Hepatocyte (in vitro differentiated cells): ENCODE results near the gene TP53RK. TPM values are rescaled to one million over a fixed set of nuclear protein-coding genes. Genes with fewer than 3 reads are reported as not detected.

ENCODE experiments used
- DNase-seq: peaks from one replicate; pipeline ENCODE4 v3.0.0-alpha.2; 2016; ENCODE audit warnings: low spot score
- H2AFZ ChIP-seq: fragments of 200-600 bp; sonication (generic); 2 replicates; pipeline ENCODE4 v1.6.0; 2016; ENCODE audit warnings: antibody characterized with exemption, mild to moderate bottlenecking
- H3K27ac ChIP-seq: fragments of 200-600 bp; sonication (generic); 2 replicates; pipeline ENCODE4 v1.5.1; 2016; ENCODE audit warnings: mild to moderate bottlenecking
- H3K27me3 ChIP-seq: fragments of 200-600 bp; sonication (generic); 2 replicates; pipeline ENCODE4 v1.6.1; 2016
- H3K36me3 ChIP-seq: fragments of 200-600 bp; sonication (generic); replicated peaks from 2 replicates; pipeline ENCODE4 v1.5.1; 2016; ENCODE audit warnings: low read depth; ENCODE audit not compliant: insufficient read depth
- H3K4me1 ChIP-seq: fragments of 200-600 bp; sonication (generic); 2 replicates; pipeline ENCODE4 v1.5.1; 2016; ENCODE audit warnings: mild to moderate bottlenecking, moderate library complexity; ENCODE audit not compliant: insufficient read depth
- H3K4me2 ChIP-seq: fragments of 200-600 bp; sonication (generic); 2 replicates; pipeline ENCODE4 v1.6.0; 2016
- H3K4me3 ChIP-seq: fragments of 200-600 bp; sonication (generic); 2 replicates; pipeline ENCODE4 v1.5.1; 2016; ENCODE audit warnings: mild to moderate bottlenecking
- H3K79me2 ChIP-seq: fragments of 200-600 bp; sonication (generic); 2 replicates; pipeline ENCODE4 v1.6.0; 2017; ENCODE audit warnings: mild to moderate bottlenecking
- H3K9me2 ChIP-seq: fragments of 200-600 bp; sonication (generic); replicated peaks from 2 replicates; pipeline ENCODE4 v1.6.0; 2017; ENCODE audit warnings: mild to moderate bottlenecking; ENCODE audit not compliant: insufficient read depth
- H3K9me3 ChIP-seq: fragments of 200-600 bp; sonication (generic); 2 replicates; pipeline ENCODE4 v1.5.1; 2016; ENCODE audit warnings: low read depth, mild to moderate bottlenecking
- H4K20me1 ChIP-seq: fragments of 200-600 bp; sonication (generic); 2 replicates; pipeline ENCODE4 v1.6.0; 2016; ENCODE audit warnings: mild to moderate bottlenecking; ENCODE audit not compliant: insufficient read depth, poor library complexity, severe bottlenecking
- EZH2 ChIP-seq: fragments of 200-600 bp; sonication (generic); IDR thresholded peaks from 2 replicates; pipeline ENCODE4 v1.6.1; 2016; ENCODE audit warnings: antibody characterized with exemption, mild to moderate bottlenecking, borderline replicate concordance
- EZH2phosphoT487 ChIP-seq: fragments of 200-600 bp; sonication (generic); IDR thresholded peaks from one replicate; pipeline ENCODE4 v1.6.1; 2018; ENCODE audit warnings: antibody characterized with exemption, mild to moderate bottlenecking, low read depth, moderate library complexity; ENCODE audit not compliant: unreplicated experiment, severe bottlenecking
- WGBS: methylation state at CpG from one replicate; pipeline ENCODE4 v1.1.6; 2016; ENCODE audit warnings: low lambda C conversion rate; ENCODE audit errors: missing lambda C conversion rate; 5-methylcytosine and 5-hydroxymethylcytosine counted together
- polyA plus RNA-seq: library from polyadenylated mRNA; unstranded; fragments of >200 nt; fragmentation: Nextera tagmentation; extraction: Ambion mirVana; gene quantifications from 2 replicates; pipeline ENCODE4 v1.2.1, GENCODE V29; 2016
- total RNA-seq: library from RNA; depleted of rRNA; stranded (reverse); fragments of >200 nt; gene quantifications from 2 replicates; pipeline ENCODE4 v1.2.3, GENCODE V29; 2014
- TF ChIP-seq, protein P1 (sequence below): fragments of 200-600 bp; sonication (generic); IDR thresholded peaks from 2 replicates; pipeline ENCODE4 v1.5.1; 2016; ENCODE audit warnings: antibody characterized with exemption, mild to moderate bottlenecking; ENCODE audit not compliant: poor library complexity

Gene TP53RK
- total and polyA plus RNA-seq, 2 experiments from 2014 or later, result 19.6 to 19.8 TPM

GRCh38 chr20:46640536-46641311, 48.5 kb downstream of the TP53RK start:
- H3K27me3 ChIP-seq, result no peaks in the 10 kb centered on the region
- no peaks in the 10 kb centered on the region for H3K9me2 ChIP-seq
- 81% methylated on average over 14 of the region's 14 CpGs for WGBS
- no peaks in the 10 kb centered on the region for H4K20me1 ChIP-seq
- no peak overlapping the region for H3K4me3 ChIP-seq
- H3K36me3 ChIP-seq, result no peaks in the 10 kb centered on the region
- no peak for TF ChIP-seq EZH2
- TF ChIP-seq, protein P1, sequence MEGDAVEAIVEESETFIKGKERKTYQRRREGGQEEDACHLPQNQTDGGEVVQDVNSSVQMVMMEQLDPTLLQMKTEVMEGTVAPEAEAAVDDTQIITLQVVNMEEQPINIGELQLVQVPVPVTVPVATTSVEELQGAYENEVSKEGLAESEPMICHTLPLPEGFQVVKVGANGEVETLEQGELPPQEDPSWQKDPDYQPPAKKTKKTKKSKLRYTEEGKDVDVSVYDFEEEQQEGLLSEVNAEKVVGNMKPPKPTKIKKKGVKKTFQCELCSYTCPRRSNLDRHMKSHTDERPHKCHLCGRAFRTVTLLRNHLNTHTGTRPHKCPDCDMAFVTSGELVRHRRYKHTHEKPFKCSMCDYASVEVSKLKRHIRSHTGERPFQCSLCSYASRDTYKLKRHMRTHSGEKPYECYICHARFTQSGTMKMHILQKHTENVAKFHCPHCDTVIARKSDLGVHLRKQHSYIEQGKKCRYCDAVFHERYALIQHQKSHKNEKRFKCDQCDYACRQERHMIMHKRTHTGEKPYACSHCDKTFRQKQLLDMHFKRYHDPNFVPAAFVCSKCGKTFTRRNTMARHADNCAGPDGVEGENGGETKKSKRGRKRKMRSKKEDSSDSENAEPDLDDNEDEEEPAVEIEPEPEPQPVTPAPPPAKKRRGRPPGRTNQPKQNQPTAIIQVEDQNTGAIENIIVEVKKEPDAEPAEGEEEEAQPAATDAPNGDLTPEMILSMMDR, result no peak
- H3K4me2 ChIP-seq, result no peak overlapping the region
- H3K9me3 ChIP-seq, result no peaks in the 10 kb centered on the region
- no peak overlapping the region for H2AFZ ChIP-seq
- no peaks in the 10 kb centered on the region for H3K79me2 ChIP-seq
- DNase-seq, result no peak
- no peak overlapping the region for H3K27ac ChIP-seq
- no peaks in the 10 kb centered on the region for H3K4me1 ChIP-seq

DNA sequence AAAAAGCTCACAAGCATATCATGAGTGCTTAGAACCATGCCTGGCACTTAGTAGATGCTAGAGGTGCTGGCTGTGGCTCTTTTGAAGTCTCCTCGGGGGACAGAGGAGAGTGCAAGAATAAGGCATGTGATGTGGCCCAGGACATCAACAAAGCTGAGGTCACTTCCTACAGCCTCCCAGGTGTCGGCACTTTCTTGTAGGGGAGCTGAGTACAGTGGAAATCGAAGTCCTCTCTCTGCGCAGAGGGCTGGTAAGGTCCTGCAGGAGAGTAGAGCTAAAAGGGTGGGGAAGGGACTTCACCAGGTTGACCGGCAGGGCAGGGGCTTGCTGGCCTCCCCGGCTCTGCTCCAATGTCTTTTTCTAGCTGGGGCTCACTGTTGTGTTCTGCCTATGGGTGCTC, 49.2 kb downstream of the TP53RK start:
- Histone ChIP-seq H3K4me3 (no peak overlapping the region), H4K20me1 (no peaks in the 10 kb centered on the region), H3K4me1 (no peaks in the 10 kb centered on the region), H2AFZ (no peak overlapping the region), H3K4me2 (no peak overlapping the region), H3K36me3 (no peaks in the 10 kb centered on the region), H3K9me2 (no peaks in the 10 kb centered on the region), H3K27me3 (no peaks in the 10 kb centered on the region), H3K79me2 (no peaks in the 10 kb centered on the region), H3K9me3 (no peaks in the 10 kb centered on the region), H3K27ac (no peak overlapping the region)
- TF ChIP-seq, protein P1, result no peak
- TF ChIP-seq EZH2phosphoT487 (no peak), EZH2 (no peak)
- no peak for DNase-seq
- 81% methylated on average over 6 of the region's 6 CpGs for WGBS

- Histone ChIP-seq H3K27me3 (no peaks in the 10 kb centered on the region), H3K4me2 (no peak overlapping the region), H4K20me1 (no peaks in the 10 kb centered on the region), H3K9me3 (no peaks in the 10 kb centered on the region), H3K27ac (no peak overlapping the region), H3K4me1 (no peaks in the 10 kb centered on the region), H3K79me2 (no peaks in the 10 kb centered on the region), H3K9me2 (no peaks in the 10 kb centered on the region), H3K4me3 (no peak overlapping the region), H3K36me3 (no peaks in the 10 kb centered on the region), H2AFZ (no peak overlapping the region)
- 96% methylated on average over 3 of the region's 3 CpGs for WGBS
- TF ChIP-seq, protein P1, result no peak
- TF ChIP-seq EZH2 (no peak), EZH2phosphoT487 (no peak)
- no peak for DNase-seq
These were observed 49.7 kb downstream of the TP53RK start for GRCh38 chr20:46639587-46639986.

DNA sequence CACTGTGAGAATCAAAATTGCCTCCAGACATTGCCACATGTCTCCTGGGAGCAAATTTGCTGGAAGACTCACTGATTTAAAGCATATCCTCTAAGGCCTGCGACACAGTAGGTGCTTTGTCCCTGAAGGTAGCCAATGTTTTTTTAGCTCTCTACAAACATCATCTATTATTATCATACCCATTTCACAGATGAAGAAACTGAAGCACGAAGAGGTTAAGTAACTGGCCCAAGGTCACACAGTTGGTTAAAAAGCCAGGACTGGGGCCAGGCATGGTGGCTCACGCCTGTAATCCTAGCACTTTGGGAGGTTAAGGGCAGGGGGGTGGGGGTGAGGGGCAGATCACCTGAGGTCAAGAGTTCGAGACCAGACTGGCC, 50.4 kb downstream of the TP53RK start:
- TF ChIP-seq EZH2, result no peak
- TF ChIP-seq EZH2phosphoT487, result no peak
- TF ChIP-seq, protein P1, result no peak
- H3K9me3 ChIP-seq, result no peaks in the 10 kb centered on the region
- no peak overlapping the region for H3K27ac ChIP-seq
- no peaks in the 10 kb centered on the region for H3K9me2 ChIP-seq
- no peaks in the 10 kb centered on the region for H3K27me3 ChIP-seq
- no peak for DNase-seq
- H3K4me1 ChIP-seq, result no peaks in the 10 kb centered on the region
- H3K4me2 ChIP-seq, result no peak overlapping the region
- no peak overlapping the region for H2AFZ ChIP-seq
- no peaks in the 10 kb centered on the region for H3K79me2 ChIP-seq
- no peak overlapping the region for H3K4me3 ChIP-seq
- WGBS, result 94% methylated on average over 4 of the region's 4 CpGs
- H4K20me1 ChIP-seq, result no peaks in the 10 kb centered on the region
- H3K36me3 ChIP-seq, result no peaks in the 10 kb centered on the region
